ENCODE measurements around the gene OR52E6. TPM values are rescaled to one million over a fixed set of nuclear protein-coding genes. Genes with fewer than 3 reads are reported as not detected.

OR52E6 gene
- total and polyA plus RNA-seq, 2 of the 13 experiments (the other 11 are each of a cell fraction or from before 2014, with no cell fraction given) = not detected

GRCh38 chr11:5791165-5791564 lies 50.5 kb downstream of the OR52E6 start, which contains the start of gene OR52N1:
OR52N1 (minus strand) TSS chr11:5791265; CDS start chr11:5788816, 2,449 bp downstream.
- Histone ChIP-seq H3K27me3 (ENCODE audit: control insufficient read depth in 1 of 2, insufficient read depth in 2 of 2, low read length in 2 of 2) (no peaks in the 10 kb centered on the region), H3K27ac (ENCODE audit: extremely low read length, insufficient read depth, low read length) (no peak within 1 kb of the TSS), H2AFZ (ENCODE audit: low read length) (no peak within 1 kb of the TSS), H3K4me3 (replicated peaks in 1 of 3; ENCODE audit: insufficient read depth in 1 of 3, low read depth in 2 of 3, low read length in 3 of 3) (no peak within 1 kb of the TSS), H3K9ac (ENCODE audit: insufficient read depth, low read depth, low read length) (no peak within 1 kb of the TSS), H3K4me1 (ENCODE audit: insufficient read depth, low read length) (no peaks in the 10 kb centered on the region), H3K4me2 (ENCODE audit: low read depth, low read length) (no peak within 1 kb of the TSS), H3K9me3 (ENCODE audit: low read length) (no peaks in the 10 kb centered on the region), H3K79me2 (ENCODE audit: insufficient read depth, low read length) (no peaks in the 10 kb centered on the region), H4K20me1 (ENCODE audit: insufficient read depth, low read length) (no peaks in the 10 kb centered on the region), H3K36me3 (replicated peaks in 1 of 2; ENCODE audit: control insufficient read depth in 1 of 2, insufficient read depth in 2 of 2, low read length in 2 of 2) (no peaks in the 10 kb centered on the region)
- FAIRE-seq (no peak), ATAC-seq (no peak), DNase-seq (ENCODE audit: low spot score) (no peak)
- in situ Hi-C loops (cut with HindIII; ENCODE audit: extremely low pct_ligation_motif_present, low pct_unique_long_range_greater_than_20kb) = no loop called here
- ChIA-PET POLR2A (no interaction called here), CTCF (ENCODE audit: low intra/inter-chr PET ratio, low total read pairs) (no interaction called here)
- WGBS (ENCODE audit: low lambda C conversion rate) = 22% methylated on average over 3 of the region's 3 CpGs
- no TSS peak for BruUV-seq (replicated peaks)
- no peak for TF ChIP-seq ZNF7 (CRISPR knock-in tag; IDR thresholded peaks at IDR 0.05)
- no peak for TF ChIP-seq HINFP (CRISPR knock-in tag; IDR thresholded peaks at IDR 0.05; ENCODE audit: low read depth)
- TF ChIP-seq AKAP8 (CRISPR knock-in tag; IDR thresholded peaks at IDR 0.05) = no peak
- intact Hi-C loops (cut with micrococcal nuclease; ENCODE audit: unreplicated experiment) = no loop called here

Other genes with a start within 250 kb of the OR52E6 start
- not detected in 2 replicates for gene TRIM6, start 245.3 kb downstream of the OR52E6 start, total RNA-seq (2016; rRNA removed; fragmentation: Illumina TruSeq; extraction: Trizol)
- gene TRIM6, start 245.3 kb downstream of the OR52E6 start, polyA plus RNA-seq (2011; rRNA removed) = not detected in 2 replicates
- gene TRIM34, start 216.9 kb downstream of the OR52E6 start, total RNA-seq (2016; rRNA removed; fragmentation: Illumina TruSeq; extraction: Trizol) = 0.42 and 0.72 TPM in 2 replicates
- 0.13 and 0.33 TPM in 2 replicates for gene TRIM34, start 216.9 kb downstream of the OR52E6 start, polyA plus RNA-seq (2011; rRNA removed)
- 13.1 and 19.9 TPM in 2 replicates for gene TRIM5, start 156.8 kb downstream of the OR52E6 start, total RNA-seq (2016; rRNA removed; fragmentation: Illumina TruSeq; extraction: Trizol)
- 7.0 and 7.8 TPM in 2 replicates for gene TRIM5, start 156.8 kb downstream of the OR52E6 start, polyA plus RNA-seq (2011; rRNA removed)
- 2.2 and 2.4 TPM in 2 replicates for gene TRIM22, start 152.1 kb downstream of the OR52E6 start, total RNA-seq (2016; rRNA removed; fragmentation: Illumina TruSeq; extraction: Trizol)
- gene TRIM22, start 152.1 kb downstream of the OR52E6 start, polyA plus RNA-seq (2011; rRNA removed) = 3.2 and 3.4 TPM in 2 replicates
- gene OR56B1, start 105.4 kb downstream of the OR52E6 start, total RNA-seq (2016; rRNA removed; fragmentation: Illumina TruSeq; extraction: Trizol) = not detected in 2 replicates
- not detected in 2 replicates for gene OR56B1, start 105.4 kb downstream of the OR52E6 start, polyA plus RNA-seq (2011; rRNA removed)
- 0.09 TPM in 1 of 2 replicates, not detected in the other for gene OR52N4, start 87.7 kb downstream of the OR52E6 start, total RNA-seq (2016; rRNA removed; fragmentation: Illumina TruSeq; extraction: Trizol)
- 0.18 and 0.30 TPM in 2 replicates for gene OR52N4, start 87.7 kb downstream of the OR52E6 start, polyA plus RNA-seq (2011; rRNA removed)
- gene OR52N5, start 58.5 kb downstream of the OR52E6 start, total RNA-seq (2016; rRNA removed; fragmentation: Illumina TruSeq; extraction: Trizol) = not detected in 2 replicates
- gene OR52N5, start 58.5 kb downstream of the OR52E6 start, polyA plus RNA-seq (2011; rRNA removed) = not detected in 2 replicates
- not detected in 2 replicates for gene OR52N1, start 50.6 kb downstream of the OR52E6 start, total RNA-seq (2016; rRNA removed; fragmentation: Illumina TruSeq; extraction: Trizol)
- gene OR52N1, start 50.6 kb downstream of the OR52E6 start, polyA plus RNA-seq (2011; rRNA removed) = not detected in 2 replicates
- not detected in 2 replicates for gene OR52N2, start 33.0 kb downstream of the OR52E6 start, total RNA-seq (2016; rRNA removed; fragmentation: Illumina TruSeq; extraction: Trizol)
- 0.14 TPM in 1 of 2 replicates, not detected in the other for gene OR52N2, start 33.0 kb downstream of the OR52E6 start, polyA plus RNA-seq (2011; rRNA removed)
- gene OR52E8, start 15.8 kb upstream of the OR52E6 start, total RNA-seq (2016; rRNA removed; fragmentation: Illumina TruSeq; extraction: Trizol) = not detected in 2 replicates
- not detected in 2 replicates for gene OR52E8, start 15.8 kb upstream of the OR52E6 start, polyA plus RNA-seq (2011; rRNA removed)
- not detected in 2 replicates for gene OR52E4, start 38.7 kb upstream of the OR52E6 start, total RNA-seq (2016; rRNA removed; fragmentation: Illumina TruSeq; extraction: Trizol)
- not detected in 2 replicates for gene OR52E4, start 38.7 kb upstream of the OR52E6 start, polyA plus RNA-seq (2011; rRNA removed)
- not detected in 2 replicates for gene OR52E5, start 51.3 kb upstream of the OR52E6 start, total RNA-seq (2016; rRNA removed; fragmentation: Illumina TruSeq; extraction: Trizol)
- not detected in 2 replicates for gene OR52E5, start 51.3 kb upstream of the OR52E6 start, polyA plus RNA-seq (2011; rRNA removed)
- not detected in 2 replicates for gene OR56A3, start 100.4 kb upstream of the OR52E6 start, total RNA-seq (2016; rRNA removed; fragmentation: Illumina TruSeq; extraction: Trizol)
- not detected in 2 replicates for gene OR56A3, start 100.4 kb upstream of the OR52E6 start, polyA plus RNA-seq (2011; rRNA removed)
- gene OR56A5, start 126.6 kb upstream of the OR52E6 start, total RNA-seq (2016; rRNA removed; fragmentation: Illumina TruSeq; extraction: Trizol) = not detected in 2 replicates
- gene OR56A5, start 126.6 kb upstream of the OR52E6 start, polyA plus RNA-seq (2011; rRNA removed) = not detected in 2 replicates
- gene OR52L1, start 145.1 kb upstream of the OR52E6 start, total RNA-seq (2016; rRNA removed; fragmentation: Illumina TruSeq; extraction: Trizol) = not detected in 2 replicates
- gene OR52L1, start 145.1 kb upstream of the OR52E6 start, polyA plus RNA-seq (2011; rRNA removed) = not detected in 2 replicates
- gene OR56A4, start 165.0 kb upstream of the OR52E6 start, total RNA-seq (2016; rRNA removed; fragmentation: Illumina TruSeq; extraction: Trizol) = not detected in 2 replicates
- not detected in 2 replicates for gene OR56A4, start 165.0 kb upstream of the OR52E6 start, polyA plus RNA-seq (2011; rRNA removed)
- not detected in 2 replicates for gene OR56A1, start 188.9 kb upstream of the OR52E6 start, total RNA-seq (2016; rRNA removed; fragmentation: Illumina TruSeq; extraction: Trizol)
- not detected in 2 replicates for gene OR56A1, start 188.9 kb upstream of the OR52E6 start, polyA plus RNA-seq (2011; rRNA removed)